CD14-positive monocyte (primary cell): ENCODE data around the gene KCTD16. TPM values are rescaled to one million over a fixed set of nuclear protein-coding genes. Genes with fewer than 3 reads are reported as not detected.
A peak's percentile ranks its signal among the peaks of the same experiment; 100 is the strongest.

Experiments
- DNase-seq, 3 donors: peaks; one replicate each; pipeline ENCODE4 v3.0.0-alpha.2; 2011 to 2022
- H2AFZ ChIP-seq: 2 replicates; pipeline ENCODE4 v1.6.0; 2012; ENCODE audit warnings: mild to moderate bottlenecking, low read depth, low read length, inconsistent platforms; ENCODE audit not compliant: insufficient read depth, poor library complexity, severe bottlenecking
- H3K27ac ChIP-seq, 2 donors: 1 replicate in 1 of 2; 2 replicates in 1 of 2; pipeline ENCODE4 v1.5.1; 2012 to 2013; ENCODE audit warnings: low read length in 2 of 2, control low read depth in 1 of 2, inconsistent platforms in 1 of 2, low read depth in 1 of 2, mild to moderate bottlenecking in 1 of 2
- H3K27me3 ChIP-seq, 2 donors: one replicate each; pipeline versions ENCODE4 v1.6.0 to v1.6.1; 2011 to 2013; ENCODE audit warnings: low read length in 2 of 2; ENCODE audit not compliant: control insufficient read depth in 2 of 2, insufficient read depth in 2 of 2
- H3K36me3 ChIP-seq, 2 donors: replicated peaks in 1 of 2; 1 replicate in 1 of 2; 2 replicates in 1 of 2; pipeline versions ENCODE4 v1.5.1 to v1.6.1; 2012 to 2013; ENCODE audit warnings: low read length in 2 of 2, control low read depth in 1 of 2, inconsistent platforms in 1 of 2, mild to moderate bottlenecking in 1 of 2; ENCODE audit not compliant: insufficient read depth in 2 of 2, control insufficient read depth in 1 of 2
- H3K4me1 ChIP-seq, 2 donors: 1 replicate in 1 of 2; 2 replicates in 1 of 2; pipeline versions ENCODE4 v1.5.1 to v1.6.1; 2012 to 2013; ENCODE audit warnings: low read length in 2 of 2, control low read depth in 1 of 2, inconsistent platforms in 1 of 2, mild to moderate bottlenecking in 1 of 2, moderate library complexity in 1 of 2; ENCODE audit not compliant: insufficient read depth in 2 of 2, control insufficient read depth in 1 of 2
- H3K4me2 ChIP-seq: replicated peaks from 2 replicates; pipeline ENCODE3; 2012; ENCODE audit warnings: low read length, moderate library complexity, mild to moderate bottlenecking; ENCODE audit not compliant: poor library complexity, severe bottlenecking; ENCODE audit errors: extremely low read depth
- H3K4me3 ChIP-seq, 3 experiments: fragments of 200-600 bp in 1 of 3; sonication (generic) in 1 of 3; replicated peaks in 1 of 3; 1 replicate in 2 of 3; 2 replicates in 1 of 3; pipeline ENCODE4 v1.5.1; 2011 to 2013; ENCODE audit warnings: low read length in 3 of 3, mild to moderate bottlenecking in 3 of 3, control low read depth in 2 of 3, low read depth in 2 of 3, inconsistent platforms in 1 of 3, moderate library complexity in 1 of 3
- H3K79me2 ChIP-seq: 2 replicates; pipeline ENCODE4 v1.6.0; 2012; ENCODE audit warnings: mild to moderate bottlenecking, control low read depth, inconsistent platforms, low read length, moderate library complexity; ENCODE audit not compliant: insufficient read depth
- H3K9ac ChIP-seq: 2 replicates; pipeline ENCODE4 v1.6.0; 2017; ENCODE audit warnings: low read length, mild to moderate bottlenecking; ENCODE audit not compliant: insufficient read depth, poor library complexity, severe bottlenecking
- H3K9me3 ChIP-seq, 2 donors: replicated peaks in 1 of 2; 1 replicate in 1 of 2; 2 replicates in 1 of 2; pipeline versions ENCODE4 v1.5.1 to v1.6.1; 2012 to 2013; ENCODE audit warnings: low read length in 2 of 2, control low read depth in 1 of 2; ENCODE audit not compliant: control insufficient read depth in 1 of 2, insufficient read depth in 1 of 2
- H4K20me1 ChIP-seq: 2 replicates; pipeline ENCODE4 v1.6.0; 2012; ENCODE audit warnings: mild to moderate bottlenecking, low read length, control low read depth, moderate library complexity; ENCODE audit not compliant: insufficient read depth
- H3K27ac Mint-ChIP-seq, 7 donors: one replicate each; pipeline ENCODE4 v1.8.0; 2020; ENCODE audit warnings: mild to moderate bottlenecking in 7 of 7, mixed read lengths in 7 of 7, moderate library complexity in 6 of 7, inconsistent platforms in 2 of 7
- H3K27me3 Mint-ChIP-seq, 3 donors: one replicate each; pipeline ENCODE4 v1.8.0; 2021 to 2022; ENCODE audit warnings: low read depth in 3 of 3, mild to moderate bottlenecking in 3 of 3, mixed read lengths in 3 of 3, moderate library complexity in 3 of 3, inconsistent platforms in 1 of 3
- H3K36me3 Mint-ChIP-seq, 2 donors: one replicate each; pipeline ENCODE4 v1.8.0; 2020; ENCODE audit warnings: mixed read lengths in 2 of 2, inconsistent platforms in 1 of 2, mild to moderate bottlenecking in 1 of 2
- H3K4me1 Mint-ChIP-seq: one replicate; pipeline ENCODE4 v1.8.0; 2020; ENCODE audit warnings: mild to moderate bottlenecking, mixed read lengths
- H3K4me3 Mint-ChIP-seq, 2 donors: one replicate each; pipeline ENCODE4 v1.8.0; 2020; ENCODE audit warnings: mild to moderate bottlenecking in 2 of 2, mixed read lengths in 2 of 2, moderate library complexity in 1 of 2
- H3K9me3 Mint-ChIP-seq, 7 donors: one replicate each; pipeline ENCODE4 v1.8.0; 2020 to 2022; ENCODE audit warnings: mixed read lengths in 7 of 7, mild to moderate bottlenecking in 6 of 7, moderate library complexity in 6 of 7, inconsistent platforms in 2 of 7
- WGBS: methylation state at CpG from one replicate; pipeline ENCODE4 v1.1.5; 2013; ENCODE audit warnings: missing lambda C conversion rate; ENCODE audit not compliant: insufficient coverage; 5-methylcytosine and 5-hydroxymethylcytosine counted together
- intact Hi-C, 2 donors: fragments of 100-400 bp; cut with micrococcal nuclease; formaldehyde crosslinking; loops; one replicate each; pipeline versions ENCODE4 v1.15.0 to v1.15.1; 2023
- polyA plus RNA-seq, 3 donors: library from polyadenylated mRNA; depleted of rRNA in 1 of 3; unstranded in 2 of 3; stranded (reverse) in 1 of 3; fragments of 300-500 nt in 2 of 3; fragments of >200 nt in 1 of 3; fragmentation: Illumina TruSeq in 2 of 3; gene quantifications; 1 replicate in 2 of 3; 2 replicates in 1 of 3; pipeline ENCODE4 v1.2.3, GENCODE V29; 2012 to 2021
- TF ChIP-seq, protein P1 (sequence below): fragments of 200-600 bp; IDR thresholded peaks from one replicate; pipeline ENCODE4 v1.8.0; 2022; ENCODE audit warnings: antibody characterized with exemption, mild to moderate bottlenecking

Gene KCTD16
- polyA plus RNA-seq, 3 donors: not detected

DNA sequence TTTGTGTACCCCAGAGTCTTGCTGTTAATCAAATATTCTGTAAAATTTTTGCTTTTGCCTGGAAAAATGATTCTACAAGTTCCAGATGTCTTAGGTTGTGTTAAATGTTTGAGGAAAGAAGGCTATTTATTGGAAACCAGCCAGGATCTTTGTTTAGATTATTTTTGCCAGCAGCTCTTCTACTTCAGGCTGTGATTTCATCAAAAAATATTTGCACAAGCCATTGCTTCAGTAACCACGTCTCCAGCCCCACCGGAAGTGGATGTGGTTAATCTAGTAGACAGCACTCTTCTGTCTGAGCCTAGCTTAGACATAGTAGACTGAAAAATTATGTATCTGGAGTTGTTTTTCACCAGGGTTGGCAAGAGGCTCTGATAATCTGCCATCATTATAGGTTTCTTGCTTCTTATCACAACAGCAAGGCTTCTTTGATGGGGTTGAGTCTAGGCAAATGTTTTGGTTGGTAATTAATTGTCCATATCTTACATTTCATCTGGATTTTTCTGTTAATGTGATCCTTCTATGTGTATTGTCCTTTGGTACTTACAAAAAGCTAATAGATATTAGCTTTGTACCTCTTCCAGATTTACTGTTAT is 17.1 kb downstream of the KCTD16 start:
- intact Hi-C loops: no loop called here
- peak overlapping the region in 1 of 2 donors; percentile 52 for H3K27ac ChIP-seq
- DNase-seq: peak; percentile 69 to 91 (median 76)
- no peak overlapping the region for H2AFZ ChIP-seq
- TF ChIP-seq, protein P1, sequence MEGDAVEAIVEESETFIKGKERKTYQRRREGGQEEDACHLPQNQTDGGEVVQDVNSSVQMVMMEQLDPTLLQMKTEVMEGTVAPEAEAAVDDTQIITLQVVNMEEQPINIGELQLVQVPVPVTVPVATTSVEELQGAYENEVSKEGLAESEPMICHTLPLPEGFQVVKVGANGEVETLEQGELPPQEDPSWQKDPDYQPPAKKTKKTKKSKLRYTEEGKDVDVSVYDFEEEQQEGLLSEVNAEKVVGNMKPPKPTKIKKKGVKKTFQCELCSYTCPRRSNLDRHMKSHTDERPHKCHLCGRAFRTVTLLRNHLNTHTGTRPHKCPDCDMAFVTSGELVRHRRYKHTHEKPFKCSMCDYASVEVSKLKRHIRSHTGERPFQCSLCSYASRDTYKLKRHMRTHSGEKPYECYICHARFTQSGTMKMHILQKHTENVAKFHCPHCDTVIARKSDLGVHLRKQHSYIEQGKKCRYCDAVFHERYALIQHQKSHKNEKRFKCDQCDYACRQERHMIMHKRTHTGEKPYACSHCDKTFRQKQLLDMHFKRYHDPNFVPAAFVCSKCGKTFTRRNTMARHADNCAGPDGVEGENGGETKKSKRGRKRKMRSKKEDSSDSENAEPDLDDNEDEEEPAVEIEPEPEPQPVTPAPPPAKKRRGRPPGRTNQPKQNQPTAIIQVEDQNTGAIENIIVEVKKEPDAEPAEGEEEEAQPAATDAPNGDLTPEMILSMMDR: no peak
- H3K4me1 Mint-ChIP-seq: peaks cover 36% of the 10 kb centered on the region
- H3K9me3 Mint-ChIP-seq: peaks cover 0 to 5% (median 0%) of the 10 kb centered on the region in 7 donors
- no peaks in the 10 kb centered on the region for H4K20me1 ChIP-seq
- H3K4me2 ChIP-seq: peak overlapping the region; percentile 23
- peaks cover 34 to 50% of the 10 kb centered on the region in 2 donors for H3K4me1 ChIP-seq
- H3K9me3 ChIP-seq: no peaks in the 10 kb centered on the region
- H3K4me3 Mint-ChIP-seq: peak overlapping the region in 1 of 2 donors; percentile 30
- no peak overlapping the region for H3K9ac ChIP-seq
- H3K27ac Mint-ChIP-seq: peak overlapping the region in 6 of 7 donors; percentile 15 to 63 (median 36)
- H3K4me3 ChIP-seq: peak overlapping the region in 1 of 3 experiments; percentile 13
- WGBS: no CpG with 5 or more reads among the region's 2 CpGs
- H3K36me3 Mint-ChIP-seq: no peaks in the 10 kb centered on the region
- no peaks in the 10 kb centered on the region for H3K36me3 ChIP-seq
- H3K27me3 Mint-ChIP-seq: peaks cover 4 to 13% (median 10%) of the 10 kb centered on the region in 3 donors
- H3K27me3 ChIP-seq: peaks cover 16 to 21% of the 10 kb centered on the region in 2 donors
- no peaks in the 10 kb centered on the region for H3K79me2 ChIP-seq

DNA sequence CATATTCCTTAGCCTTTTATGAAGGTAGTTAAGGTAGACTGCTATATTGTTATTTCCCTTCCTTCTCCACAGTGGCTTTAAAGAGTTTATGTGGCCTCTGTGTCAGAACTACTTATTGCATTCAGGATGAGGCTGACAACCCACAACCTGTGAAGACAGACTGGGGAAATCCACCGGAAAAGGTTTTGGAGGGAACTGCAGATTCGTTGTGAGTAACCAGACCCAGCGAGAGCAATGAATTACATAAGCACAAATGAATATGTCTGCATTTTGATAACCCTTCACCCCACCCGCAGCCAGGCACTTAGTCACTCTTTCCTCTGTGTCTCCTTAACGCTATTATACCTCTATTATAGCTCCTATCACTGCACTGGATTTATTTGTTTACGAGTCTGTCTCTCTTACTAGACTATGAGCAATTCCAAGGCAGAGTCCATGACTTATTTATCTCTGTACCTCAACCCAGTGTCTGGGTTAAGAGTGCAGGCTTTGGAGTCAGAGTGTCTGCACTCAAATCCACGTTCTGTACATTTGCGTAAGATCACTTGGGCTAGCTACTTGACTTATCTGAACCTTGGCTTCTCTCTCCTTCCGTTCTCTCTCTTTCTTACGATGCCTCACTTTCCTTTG is 19.2 kb downstream of the KCTD16 start:
- Histone ChIP-seq H2AFZ (no peak overlapping the region), H3K36me3 (no peaks in the 10 kb centered on the region), H3K27ac (peak overlapping the region in 1 of 2 donors; percentile 70), H3K4me3 (no peak overlapping the region), H4K20me1 (no peaks in the 10 kb centered on the region), H3K79me2 (no peaks in the 10 kb centered on the region), H3K4me1 (peaks cover 34 to 50% of the 10 kb centered on the region in 2 donors), H3K4me2 (peak overlapping the region; percentile 15), H3K9ac (no peak overlapping the region), H3K27me3 (peaks cover 18% of the 10 kb centered on the region in 2 donors), H3K9me3 (no peaks in the 10 kb centered on the region)
- WGBS: 22% methylated on average over 6 of the region's 10 CpGs
- peak overlapping the region; percentile 37 to 86 (median 76) for H3K27ac Mint-ChIP-seq
- H3K4me1 Mint-ChIP-seq: peaks cover 36% of the 10 kb centered on the region
- TF ChIP-seq, protein P1: no peak
- DNase-seq: peak; percentile 88 to 93 (median 93)
- intact Hi-C loops: no loop called here
- H3K27me3 Mint-ChIP-seq: peaks cover 2 to 10% (median 8%) of the 10 kb centered on the region in 3 donors
- no peaks in the 10 kb centered on the region for H3K36me3 Mint-ChIP-seq
- peak overlapping the region in 1 of 2 donors; percentile 68 for H3K4me3 Mint-ChIP-seq
- peaks cover 0 to 5% (median 0%) of the 10 kb centered on the region in 7 donors for H3K9me3 Mint-ChIP-seq
